T-helper 1 cell treated with Interleukin-12 subunit alpha and Interleukin-12 subunit beta and Interleukin-4 antibody, amounts not matched to agents 30 μg/mL and 1 μg/mL, for 36 hours (primary cell): Measurements from ENCODE around the gene SYCP2.

Experiments
- H3K27ac Mint-ChIP-seq: one replicate; pipeline ENCODE4 v1.8.0; 2021; ENCODE audit warnings: mild to moderate bottlenecking, mixed read lengths
- H3K27me3 Mint-ChIP-seq: one replicate; pipeline ENCODE4 v1.8.0; 2021; ENCODE audit warnings: low read depth, mixed read lengths
- H3K36me3 Mint-ChIP-seq: one replicate; pipeline ENCODE4 v1.8.0; 2021; ENCODE audit warnings: low read depth, mixed read lengths
- H3K4me1 Mint-ChIP-seq: one replicate; pipeline ENCODE4 v1.8.0; 2021; ENCODE audit warnings: low read depth, mixed read lengths
- H3K4me3 Mint-ChIP-seq: one replicate; pipeline ENCODE4 v1.8.0; 2021; ENCODE audit warnings: mild to moderate bottlenecking, moderate library complexity, mixed read lengths
- H3K9me3 Mint-ChIP-seq: one replicate; pipeline ENCODE4 v1.8.0; 2021; ENCODE audit warnings: mixed read lengths

The SYCP2 gene

GRCh38 chr20:59850018-59850641, 83.3 kb downstream of the SYCP2 start:
- H3K9me3 Mint-ChIP-seq, result no peaks in the 10 kb centered on the region
- no peaks in the 10 kb centered on the region for H3K36me3 Mint-ChIP-seq
- no peaks in the 10 kb centered on the region for H3K27me3 Mint-ChIP-seq
- H3K4me3 Mint-ChIP-seq, result no peak overlapping the region
- H3K4me1 Mint-ChIP-seq, result no peaks in the 10 kb centered on the region
- H3K27ac Mint-ChIP-seq, result no peak overlapping the region

DNA sequence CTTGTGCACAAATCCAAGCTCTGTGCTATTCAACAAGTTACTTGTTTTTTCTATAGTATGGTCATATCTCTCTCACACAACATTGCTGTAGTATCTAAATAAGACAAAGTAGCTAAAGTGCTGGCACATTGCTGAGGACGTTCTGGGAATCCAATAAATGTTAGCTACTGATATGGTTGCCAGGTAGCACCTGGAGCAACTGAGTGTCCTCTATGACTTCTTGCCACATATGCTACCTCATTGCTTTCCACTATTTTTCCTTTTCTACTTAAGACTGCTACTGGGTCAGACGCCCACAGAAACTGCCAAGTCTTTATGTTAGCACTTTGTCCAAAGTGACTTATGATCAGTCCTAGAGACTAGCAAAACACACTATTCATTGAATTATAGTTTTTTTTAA, 85.3 kb downstream of the SYCP2 start:
- Mint-ChIP-seq H3K27me3 (no peaks in the 10 kb centered on the region), H3K36me3 (no peaks in the 10 kb centered on the region), H3K4me3 (no peak overlapping the region), H3K27ac (no peak overlapping the region), H3K4me1 (no peaks in the 10 kb centered on the region), H3K9me3 (no peaks in the 10 kb centered on the region)

DNA sequence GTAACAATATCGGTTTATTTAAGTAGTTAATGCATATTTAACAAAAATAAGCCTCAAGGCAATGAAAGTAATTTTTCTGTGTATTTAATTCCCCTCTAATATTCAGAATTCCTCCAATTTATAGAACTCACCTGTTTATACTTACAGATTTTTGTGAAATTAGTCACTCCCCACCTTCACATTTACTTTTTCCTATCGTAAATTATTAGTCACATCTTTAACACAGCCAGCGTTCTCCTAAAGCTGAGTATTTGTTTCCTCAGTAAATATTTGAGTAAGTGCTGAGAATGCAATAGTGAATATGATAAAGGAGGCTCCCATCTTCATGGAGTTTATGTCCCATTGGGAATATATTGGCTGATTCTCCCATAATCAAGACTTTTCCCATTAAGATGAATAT, 88.0 kb downstream of the SYCP2 start:
- Mint-ChIP-seq H3K27ac (no peak overlapping the region), H3K4me3 (no peak overlapping the region), H3K4me1 (no peaks in the 10 kb centered on the region), H3K27me3 (no peaks in the 10 kb centered on the region), H3K36me3 (no peaks in the 10 kb centered on the region), H3K9me3 (no peaks in the 10 kb centered on the region)

DNA sequence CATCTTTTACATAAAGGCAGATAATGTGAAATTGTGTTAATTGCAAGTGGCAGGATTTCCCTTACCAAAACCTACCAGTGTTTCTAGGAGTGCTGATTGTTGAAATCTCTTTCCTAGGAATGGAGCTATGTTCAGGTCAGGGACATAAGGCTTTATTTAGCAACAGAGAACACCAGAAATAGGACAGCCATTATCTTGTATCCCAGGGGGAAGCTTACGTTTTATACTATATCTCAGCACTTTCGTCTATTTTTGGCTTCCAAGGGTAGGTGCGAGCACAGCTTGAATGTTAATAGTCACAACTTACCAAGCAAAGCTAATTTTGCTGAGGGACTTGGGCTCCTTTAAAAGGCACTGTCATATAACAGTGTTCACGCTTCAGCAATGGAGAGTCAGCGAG, 94.0 kb downstream of the SYCP2 start:
- Mint-ChIP-seq H3K4me1 (no peaks in the 10 kb centered on the region), H3K36me3 (no peaks in the 10 kb centered on the region), H3K4me3 (no peak overlapping the region), H3K27ac (no peak overlapping the region), H3K27me3 (peaks cover 3% of the 10 kb centered on the region), H3K9me3 (no peaks in the 10 kb centered on the region)

- H3K9me3 Mint-ChIP-seq, result no peaks in the 10 kb centered on the region
- no peak overlapping the region for H3K4me3 Mint-ChIP-seq
- no peak overlapping the region for H3K27ac Mint-ChIP-seq
- no peaks in the 10 kb centered on the region for H3K36me3 Mint-ChIP-seq
- peaks cover 3% of the 10 kb centered on the region for H3K27me3 Mint-ChIP-seq
- H3K4me1 Mint-ChIP-seq, result no peaks in the 10 kb centered on the region
Observed at GRCh38 chr20:59837623-59838394, 95.6 kb downstream of the SYCP2 start.

GRCh38 chr20:59836767-59837166, 96.7 kb downstream of the SYCP2 start:
- H3K4me3 Mint-ChIP-seq, result no peak overlapping the region
- peaks cover 3% of the 10 kb centered on the region for H3K27me3 Mint-ChIP-seq

DNA sequence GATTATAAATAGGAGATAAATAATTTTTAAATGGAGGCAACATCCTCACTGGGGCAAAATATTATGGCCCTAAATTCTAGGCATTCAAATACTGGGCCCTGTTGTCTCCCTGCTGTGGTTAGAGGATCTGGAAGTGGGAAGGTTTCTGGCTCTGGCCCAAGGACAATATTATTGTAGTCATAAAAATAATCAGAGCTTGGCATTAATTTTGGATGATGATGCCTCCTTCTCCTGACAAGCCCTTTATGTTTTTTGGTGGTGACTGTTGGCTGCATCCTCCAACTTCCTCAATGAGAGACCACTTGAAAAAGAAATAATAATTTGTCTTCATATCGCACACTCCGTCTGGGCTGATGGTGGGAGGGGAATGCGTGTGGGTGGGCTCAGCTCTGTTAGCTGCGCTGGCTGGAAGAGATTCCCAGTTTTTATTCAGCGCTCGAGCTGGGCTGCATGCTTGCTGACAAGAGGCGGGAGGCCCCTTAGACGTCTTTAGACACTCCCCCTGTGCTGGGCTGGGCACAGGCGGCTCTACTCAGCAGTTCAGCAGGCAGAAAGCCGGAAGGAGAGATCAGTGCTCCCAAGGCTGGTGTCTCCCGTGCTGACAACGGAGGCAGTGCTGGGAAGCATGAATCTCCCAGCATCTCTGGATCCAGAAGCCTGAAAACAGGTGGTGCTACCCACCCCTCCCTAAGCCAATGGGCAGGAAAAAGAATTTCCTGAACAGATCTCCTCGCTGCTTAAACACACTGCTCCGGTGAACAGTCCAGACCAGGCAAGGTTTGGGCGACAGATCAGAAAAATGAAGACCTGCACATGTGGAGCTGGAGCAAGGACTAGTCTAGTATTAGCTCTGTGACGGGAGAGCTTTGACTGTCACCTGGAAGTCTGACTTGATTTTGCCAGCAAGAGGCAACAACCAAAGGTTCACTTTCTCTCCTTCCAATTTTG, 97.7 kb downstream of the SYCP2 start:
- no peaks in the 10 kb centered on the region for H3K36me3 Mint-ChIP-seq
- H3K27me3 Mint-ChIP-seq, result peaks cover 3% of the 10 kb centered on the region
- H3K27ac Mint-ChIP-seq, result no peak overlapping the region
- H3K4me1 Mint-ChIP-seq, result no peaks in the 10 kb centered on the region
- no peak overlapping the region for H3K4me3 Mint-ChIP-seq
- H3K9me3 Mint-ChIP-seq, result no peaks in the 10 kb centered on the region

More at GRCh38 chr20:59836767-59837166, 96.7 kb downstream of the SYCP2 start:
- no peaks in the 10 kb centered on the region for H3K36me3 Mint-ChIP-seq
- no peaks in the 10 kb centered on the region for H3K9me3 Mint-ChIP-seq
- no peak overlapping the region for H3K27ac Mint-ChIP-seq
- H3K4me1 Mint-ChIP-seq, result no peaks in the 10 kb centered on the region

- Mint-ChIP-seq H3K4me3 (no peak overlapping the region), H3K4me1 (no peaks in the 10 kb centered on the region), H3K36me3 (no peaks in the 10 kb centered on the region), H3K27me3 (peaks cover 3% of the 10 kb centered on the region), H3K27ac (no peak overlapping the region), H3K9me3 (no peaks in the 10 kb centered on the region)
Observed at GRCh38 chr20:59835057-59835447, 98.4 kb downstream of the SYCP2 start.

GRCh38 chr20:59832406-59833363, 100.8 kb downstream of the SYCP2 start:
- Mint-ChIP-seq H3K4me3 (no peak overlapping the region), H3K9me3 (no peaks in the 10 kb centered on the region), H3K4me1 (no peaks in the 10 kb centered on the region), H3K27me3 (peaks cover 3% of the 10 kb centered on the region), H3K27ac (no peak overlapping the region), H3K36me3 (no peaks in the 10 kb centered on the region)

GRCh38 chr20:59831916-59832270, 101.5 kb downstream of the SYCP2 start:
- Mint-ChIP-seq H3K9me3 (no peaks in the 10 kb centered on the region), H3K27ac (no peak overlapping the region), H3K27me3 (peaks cover 3% of the 10 kb centered on the region), H3K4me3 (no peak overlapping the region), H3K4me1 (no peaks in the 10 kb centered on the region), H3K36me3 (no peaks in the 10 kb centered on the region)

- H3K36me3 Mint-ChIP-seq, result no peaks in the 10 kb centered on the region
- no peak overlapping the region for H3K27ac Mint-ChIP-seq
- no peak overlapping the region for H3K4me3 Mint-ChIP-seq
- no peaks in the 10 kb centered on the region for H3K9me3 Mint-ChIP-seq
- H3K4me1 Mint-ChIP-seq, result no peaks in the 10 kb centered on the region
- peaks cover 3% of the 10 kb centered on the region for H3K27me3 Mint-ChIP-seq
Observed at GRCh38 chr20:59831024-59831915, 102.2 kb downstream of the SYCP2 start.

DNA sequence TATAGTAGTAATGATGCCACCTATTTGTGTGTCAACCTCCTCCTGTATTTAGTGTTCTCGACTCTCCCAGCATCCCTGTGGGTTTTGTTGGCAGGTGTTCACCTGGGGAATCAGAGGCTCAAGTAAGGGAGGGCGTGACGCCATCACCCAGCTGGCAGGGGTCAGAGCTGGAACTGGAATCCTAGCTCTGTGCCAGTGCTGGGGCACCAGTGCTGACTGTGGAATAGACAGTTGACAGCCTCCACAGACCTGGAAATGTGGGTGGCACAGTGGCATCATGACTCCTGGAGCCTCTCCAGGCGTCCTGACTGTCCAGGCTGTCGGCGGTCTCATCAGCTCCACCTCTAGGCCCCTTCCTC, 102.8 kb downstream of the SYCP2 start:
- Mint-ChIP-seq H3K27ac (no peak overlapping the region), H3K4me1 (no peaks in the 10 kb centered on the region), H3K36me3 (no peaks in the 10 kb centered on the region), H3K27me3 (peaks cover 3% of the 10 kb centered on the region), H3K4me3 (no peak overlapping the region), H3K9me3 (no peaks in the 10 kb centered on the region)
